DND-41 (cell line): Measurements from ENCODE around the gene AKAP13.

ENCODE experiments used
- EZH2 ChIP-seq: IDR thresholded peaks from 3 replicates; pipeline ENCODE4 v1.6.1; 2012; ENCODE audit warnings: borderline replicate concordance, low read depth, mild to moderate bottlenecking, moderate library complexity, low read length, inconsistent platforms; ENCODE audit not compliant: severe bottlenecking
- TF ChIP-seq, protein P1 (sequence below): IDR thresholded peaks from 2 replicates; pipeline ENCODE4 v1.5.1; 2012; ENCODE audit warnings: borderline replicate concordance, low read length, moderate library complexity, mild to moderate bottlenecking; ENCODE audit not compliant: poor library complexity, severe bottlenecking; ENCODE audit errors: extremely low read depth

- TF ChIP-seq, protein P1, sequence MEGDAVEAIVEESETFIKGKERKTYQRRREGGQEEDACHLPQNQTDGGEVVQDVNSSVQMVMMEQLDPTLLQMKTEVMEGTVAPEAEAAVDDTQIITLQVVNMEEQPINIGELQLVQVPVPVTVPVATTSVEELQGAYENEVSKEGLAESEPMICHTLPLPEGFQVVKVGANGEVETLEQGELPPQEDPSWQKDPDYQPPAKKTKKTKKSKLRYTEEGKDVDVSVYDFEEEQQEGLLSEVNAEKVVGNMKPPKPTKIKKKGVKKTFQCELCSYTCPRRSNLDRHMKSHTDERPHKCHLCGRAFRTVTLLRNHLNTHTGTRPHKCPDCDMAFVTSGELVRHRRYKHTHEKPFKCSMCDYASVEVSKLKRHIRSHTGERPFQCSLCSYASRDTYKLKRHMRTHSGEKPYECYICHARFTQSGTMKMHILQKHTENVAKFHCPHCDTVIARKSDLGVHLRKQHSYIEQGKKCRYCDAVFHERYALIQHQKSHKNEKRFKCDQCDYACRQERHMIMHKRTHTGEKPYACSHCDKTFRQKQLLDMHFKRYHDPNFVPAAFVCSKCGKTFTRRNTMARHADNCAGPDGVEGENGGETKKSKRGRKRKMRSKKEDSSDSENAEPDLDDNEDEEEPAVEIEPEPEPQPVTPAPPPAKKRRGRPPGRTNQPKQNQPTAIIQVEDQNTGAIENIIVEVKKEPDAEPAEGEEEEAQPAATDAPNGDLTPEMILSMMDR, result no peak
- TF ChIP-seq EZH2, result no peak
These were observed 145.4 kb downstream of the AKAP13 start for GRCh38 chr15:85525755-85526154.
